Measurements from ENCODE around the gene MAPKAPK3.
A peak's percentile ranks its signal among the peaks of the same experiment; 100 is the strongest.

The MAPKAPK3 gene

GRCh38 chr3:50651920-50652529, 35.1 kb downstream of the MAPKAPK3 start:
- Histone ChIP-seq H3K4me3 (replicated peaks; ENCODE audit: low read depth, low read length) (no peak overlapping the region), H3K27me3 (replicated peaks; ENCODE audit: control insufficient read depth, insufficient read depth, low read length) (no peaks in the 10 kb centered on the region; the same call in 1 of the 2 replicates), H3K36me3 (ENCODE audit: control insufficient read depth, insufficient read depth, low read length) (no peaks in the 10 kb centered on the region)
- TF ChIP-seq CTCF (IDR thresholded peaks at IDR 0.05; ENCODE audit: insufficient read depth, low read length, poor library complexity, severe bottlenecking) = no peak
- no peak for DNase-seq (ENCODE audit: extremely low read depth, insufficient read length)

DNA sequence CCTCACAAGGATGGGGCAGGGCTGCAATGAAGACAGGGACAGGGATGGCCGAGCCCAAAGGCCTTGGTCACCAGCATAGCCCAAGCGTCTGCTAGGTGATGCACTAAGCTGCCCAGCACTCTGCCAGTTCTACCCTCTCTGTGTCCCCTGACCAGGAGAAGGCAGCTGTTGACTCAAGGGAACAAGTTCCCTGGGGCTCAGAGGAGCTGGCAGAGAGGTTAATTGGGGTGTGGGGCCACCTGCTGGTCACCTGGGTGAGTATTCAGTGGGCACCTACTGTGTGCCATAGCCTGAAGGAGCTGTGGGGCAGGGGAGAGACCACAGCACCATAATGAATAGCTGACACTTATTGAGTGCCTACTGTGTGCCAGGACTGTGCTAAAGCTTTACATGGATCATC, 35.8 kb downstream of the MAPKAPK3 start:
- Histone ChIP-seq H3K4me3 (replicated peaks; ENCODE audit: low read depth, low read length) (no peak overlapping the region), H3K27me3 (replicated peaks; ENCODE audit: control insufficient read depth, insufficient read depth, low read length) (no peaks in the 10 kb centered on the region; the same call in 1 of the 2 replicates), H3K36me3 (ENCODE audit: control insufficient read depth, insufficient read depth, low read length) (no peaks in the 10 kb centered on the region)
- no peak for DNase-seq (ENCODE audit: extremely low read depth, insufficient read length)
- peak; percentile 63 for TF ChIP-seq CTCF (IDR thresholded peaks at IDR 0.05; ENCODE audit: insufficient read depth, low read length, poor library complexity, severe bottlenecking)

DNA sequence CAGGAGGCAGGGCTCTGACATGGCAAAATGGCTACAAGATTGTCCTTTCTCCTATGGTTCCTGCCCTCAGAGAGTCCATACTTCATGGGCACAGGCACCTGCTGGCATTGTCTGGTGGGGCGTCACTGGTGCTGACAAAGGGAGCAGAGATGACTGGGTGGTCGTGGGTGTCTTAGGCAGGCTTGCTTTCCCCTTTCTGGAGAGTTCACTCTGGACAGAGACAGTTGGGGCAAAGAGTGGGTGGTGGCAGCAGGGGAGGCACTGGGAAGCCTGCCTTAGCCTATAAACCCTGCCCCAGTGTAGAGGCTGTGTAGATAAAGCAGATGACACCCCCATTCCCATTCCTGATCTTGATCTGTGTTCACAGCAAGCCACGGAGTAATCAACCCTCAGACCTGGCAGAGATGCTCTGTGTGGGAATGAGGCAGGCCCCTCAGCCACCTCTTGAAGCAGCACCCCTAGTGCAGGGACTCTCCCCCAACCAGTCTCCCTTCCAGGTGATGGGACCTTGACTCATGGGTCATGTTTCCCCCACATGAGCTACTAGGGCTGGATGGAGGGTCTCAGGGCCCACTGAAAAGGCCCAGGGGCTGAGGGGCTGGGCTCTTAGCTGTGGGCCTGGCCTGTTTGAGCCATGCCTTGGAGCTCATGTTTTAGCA, 37.1 kb downstream of the MAPKAPK3 start:
- TF ChIP-seq CTCF (IDR thresholded peaks at IDR 0.05; ENCODE audit: insufficient read depth, low read length, poor library complexity, severe bottlenecking) = no peak
- Histone ChIP-seq H3K27me3 (replicated peaks; ENCODE audit: control insufficient read depth, insufficient read depth, low read length) (no peaks in the 10 kb centered on the region; the same call in 1 of the 2 replicates), H3K36me3 (ENCODE audit: control insufficient read depth, insufficient read depth, low read length) (no peaks in the 10 kb centered on the region), H3K4me3 (replicated peaks; ENCODE audit: low read depth, low read length) (no peak overlapping the region)
- no peak for DNase-seq (ENCODE audit: extremely low read depth, insufficient read length)

DNA sequence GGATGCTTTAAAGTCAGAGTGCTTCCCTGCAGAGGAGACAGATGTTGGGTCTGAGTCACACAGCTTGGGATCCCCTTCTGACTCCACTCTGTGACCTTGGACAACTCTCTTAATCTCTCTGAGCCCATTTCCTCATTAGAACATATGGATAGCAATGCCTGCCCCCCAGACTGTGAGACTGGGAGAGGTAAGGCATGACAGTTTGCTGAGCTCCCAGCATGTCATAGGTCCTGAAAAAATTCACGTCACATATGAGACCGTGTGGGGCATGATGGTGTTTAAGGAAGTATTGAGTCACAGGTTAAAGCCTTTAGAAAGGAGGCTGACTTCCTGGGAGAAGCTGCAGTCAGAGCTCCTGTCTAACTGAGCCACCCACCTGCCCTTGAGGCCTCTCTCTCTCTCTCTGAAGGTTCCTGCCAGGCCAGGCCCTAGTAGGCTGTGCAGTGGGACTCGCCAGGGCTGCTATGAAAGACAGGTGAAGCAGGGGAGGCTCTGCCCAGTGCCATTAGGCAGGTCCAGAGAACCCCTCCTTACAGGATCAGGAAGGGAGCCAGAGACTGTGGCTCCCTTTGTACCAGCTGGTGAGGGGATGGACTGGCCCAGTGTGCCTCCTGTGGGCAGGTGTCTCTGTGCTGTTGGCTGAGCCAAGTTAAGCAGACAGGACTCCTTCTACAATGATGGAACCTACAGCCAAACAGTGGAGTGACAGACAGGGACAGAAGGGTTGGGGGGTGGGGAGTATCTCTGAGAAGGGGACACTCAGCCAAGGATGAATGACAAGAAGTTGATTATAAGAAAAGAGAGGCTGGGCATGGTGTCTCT, 38.3 kb downstream of the MAPKAPK3 start:
- peaks cover under 1% of the 10 kb centered on the region; the same call in 1 of the 2 replicates for H3K27me3 ChIP-seq (replicated peaks; ENCODE audit: control insufficient read depth, insufficient read depth, low read length)
- no peak for DNase-seq (ENCODE audit: extremely low read depth, insufficient read length)
- H3K36me3 ChIP-seq (ENCODE audit: control insufficient read depth, insufficient read depth, low read length) = no peaks in the 10 kb centered on the region
- H3K4me3 ChIP-seq (replicated peaks; ENCODE audit: low read depth, low read length) = no peak overlapping the region
- TF ChIP-seq CTCF (IDR thresholded peaks at IDR 0.05; ENCODE audit: insufficient read depth, low read length, poor library complexity, severe bottlenecking) = no peak

GRCh38 chr3:50656417-50657195, 39.7 kb downstream of the MAPKAPK3 start:
- Histone ChIP-seq H3K4me3 (replicated peaks; ENCODE audit: low read depth, low read length) (no peak overlapping the region), H3K27me3 (replicated peaks; ENCODE audit: control insufficient read depth, insufficient read depth, low read length) (peaks cover 3% of the 10 kb centered on the region; the same call in 1 of the 2 replicates), H3K36me3 (ENCODE audit: control insufficient read depth, insufficient read depth, low read length) (no peaks in the 10 kb centered on the region)
- no peak for TF ChIP-seq CTCF (IDR thresholded peaks at IDR 0.05; ENCODE audit: insufficient read depth, low read length, poor library complexity, severe bottlenecking)
- DNase-seq (ENCODE audit: extremely low read depth, insufficient read length) = no peak
